Measurements from ENCODE around the gene INPP5J.

GRCh38 chr22:31179345-31179744 is 56.6 kb downstream of the INPP5J start:
- TF ChIP-seq L3MBTL2 (conservative IDR thresholded peaks at IDR 0.05) (no peak), SP1 (IDR thresholded peaks at IDR 0.05) (no peak), TARDBP (IDR thresholded peaks at IDR 0.05) (no peak), SUZ12 (IDR thresholded peaks at IDR 0.05) (no peak), ARNT (IDR thresholded peaks at IDR 0.05) (no peak), BHLHE40 (IDR thresholded peaks at IDR 0.05; ENCODE audit: borderline replicate concordance) (no peak), NFRKB (IDR thresholded peaks at IDR 0.05) (no peak), HDGF (IDR thresholded peaks at IDR 0.05; ENCODE audit: borderline replicate concordance) (no peak), FOXM1 (IDR thresholded peaks at IDR 0.05; ENCODE audit: borderline replicate concordance) (no peak), FOXA1 (IDR thresholded peaks at IDR 0.05) (no peak)

Measured in HEK293T (cell line).